DOHH2 (cell line): Measurements from ENCODE around the gene ZNF346.

Source experiments
- H3F3A ChIP-seq: fragments of 200-600 bp; sonication (generic), shearing (Covaris generic); 2 replicates; pipeline ENCODE4 v1.6.0; 2016; ENCODE audit warnings: antibody characterized with exemption, mild to moderate bottlenecking; ENCODE audit not compliant: control insufficient read depth, insufficient read depth
- H3K27ac ChIP-seq: fragments of 200-600 bp; sonication (generic); 2 replicates; pipeline ENCODE4 v1.5.1; 2014; ENCODE audit warnings: low read depth, mild to moderate bottlenecking, low read length, moderate library complexity
- H3K27me3 ChIP-seq: fragments of 200-600 bp; sonication (generic); 2 replicates; pipeline ENCODE4 v1.6.1; 2014; ENCODE audit warnings: mild to moderate bottlenecking, low read length, mixed read lengths; ENCODE audit not compliant: control insufficient read depth
- H3K36me3 ChIP-seq: fragments of 200-600 bp; sonication (generic); 2 replicates; pipeline ENCODE4 v1.6.1; 2014; ENCODE audit warnings: mild to moderate bottlenecking, low read length, moderate library complexity, mixed read lengths; ENCODE audit not compliant: control insufficient read depth
- H3K4me1 ChIP-seq: fragments of 200-600 bp; sonication (generic); 2 replicates; pipeline ENCODE4 v1.6.1; 2014; ENCODE audit warnings: mild to moderate bottlenecking, low read length, mixed read lengths; ENCODE audit not compliant: control insufficient read depth
- H3K4me2 ChIP-seq: fragments of 200-600 bp; sonication (generic); 2 replicates; pipeline ENCODE4 v1.6.0; 2014; ENCODE audit warnings: mild to moderate bottlenecking, low read length, moderate library complexity
- H3K4me3 ChIP-seq: fragments of 200-600 bp; sonication (generic); 2 replicates; pipeline ENCODE4 v1.5.1; 2014; ENCODE audit warnings: mild to moderate bottlenecking, low read length, mixed read lengths
- H3K79me2 ChIP-seq: fragments of 200-600 bp; sonication (generic); 2 replicates; pipeline ENCODE4 v1.6.1; 2014; ENCODE audit warnings: mild to moderate bottlenecking, low read length, mixed read lengths; ENCODE audit not compliant: control insufficient read depth
- H3K9me2 ChIP-seq: fragments of 200-600 bp; sonication (generic); replicated peaks from 2 replicates; pipeline ENCODE4 v1.6.1; 2014; ENCODE audit warnings: mild to moderate bottlenecking, low read length, mixed read lengths; ENCODE audit not compliant: control insufficient read depth
- H3K9me3 ChIP-seq: fragments of 200-600 bp; sonication (generic); 2 replicates; pipeline ENCODE4 v1.6.1; 2014; ENCODE audit warnings: antibody characterized with exemption, low read length, mixed read lengths; ENCODE audit not compliant: control insufficient read depth, insufficient read depth
- H4K20me1 ChIP-seq: fragments of 200-600 bp; sonication (generic); 2 replicates; pipeline ENCODE4 v1.6.0; 2014; ENCODE audit warnings: low read depth, mild to moderate bottlenecking, antibody characterized with exemption, low read length, moderate library complexity; ENCODE audit not compliant: control insufficient read depth, insufficient read depth
- CTCF ChIP-seq: fragments of 200-600 bp; sonication (generic); IDR thresholded peaks from one replicate; pipeline ENCODE4 v1.5.1; 2014; ENCODE audit warnings: antibody characterized with exemption, mild to moderate bottlenecking, low read depth, low read length; ENCODE audit not compliant: poor library complexity, severe bottlenecking
- EZH2phosphoT487 ChIP-seq: fragments of 200-600 bp; sonication (generic); IDR thresholded peaks from 2 replicates; pipeline ENCODE4 v1.6.1; 2017; ENCODE audit warnings: borderline replicate concordance, mild to moderate bottlenecking, antibody characterized with exemption, low read length, moderate library complexity, mixed read lengths

The ZNF346 gene

DNA sequence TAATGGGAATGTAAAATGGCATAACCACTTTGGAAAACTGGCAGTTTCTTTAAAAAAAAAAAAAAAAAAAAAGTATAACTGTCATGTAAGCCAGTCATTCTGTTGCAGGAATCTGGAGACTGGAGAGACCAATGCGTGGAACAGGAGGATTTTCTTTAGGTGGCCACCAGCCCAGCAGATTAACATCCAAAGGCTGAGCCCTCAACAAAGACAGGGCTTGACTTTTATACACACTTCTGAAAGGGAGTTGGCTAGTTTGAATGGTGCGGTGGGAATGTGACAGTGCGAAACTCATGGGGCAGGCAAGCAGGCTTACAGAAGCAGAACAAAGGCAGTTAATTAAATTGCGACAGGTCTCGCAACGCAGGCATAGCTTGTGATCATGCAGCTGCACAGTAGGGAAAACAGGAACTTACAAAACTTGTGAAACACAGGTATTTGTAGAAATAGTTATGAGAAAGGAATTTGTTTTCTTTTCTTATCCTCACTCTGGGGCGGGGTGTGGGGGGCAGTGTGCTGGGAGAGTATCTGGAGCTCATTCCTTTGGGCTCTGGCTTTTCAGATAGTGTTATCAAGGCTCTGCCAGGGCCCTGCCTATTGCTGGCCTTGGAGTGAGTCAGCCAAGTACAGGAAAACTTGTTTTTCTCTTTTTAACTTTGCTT is 27.9 kb upstream of the ZNF346 start:
- TF ChIP-seq CTCF (no peak), EZH2phosphoT487 (no peak)
- no peaks in the 10 kb centered on the region for H3K9me3 ChIP-seq
- H3K27ac ChIP-seq = peak overlapping the region; percentile 87
- peaks cover 34% of the 10 kb centered on the region for H3K36me3 ChIP-seq
- H3K9me2 ChIP-seq = no peaks in the 10 kb centered on the region
- H3K4me3 ChIP-seq = peak overlapping the region; percentile 54
- H4K20me1 ChIP-seq = no peaks in the 10 kb centered on the region
- no peaks in the 10 kb centered on the region for H3K27me3 ChIP-seq
- peaks cover 97% of the 10 kb centered on the region for H3K4me1 ChIP-seq
- peak overlapping the region; percentile 70 for H3K4me2 ChIP-seq
- H3K79me2 ChIP-seq = peaks cover 99% of the 10 kb centered on the region
- peaks cover 56% of the 10 kb centered on the region for H3F3A ChIP-seq

DNA sequence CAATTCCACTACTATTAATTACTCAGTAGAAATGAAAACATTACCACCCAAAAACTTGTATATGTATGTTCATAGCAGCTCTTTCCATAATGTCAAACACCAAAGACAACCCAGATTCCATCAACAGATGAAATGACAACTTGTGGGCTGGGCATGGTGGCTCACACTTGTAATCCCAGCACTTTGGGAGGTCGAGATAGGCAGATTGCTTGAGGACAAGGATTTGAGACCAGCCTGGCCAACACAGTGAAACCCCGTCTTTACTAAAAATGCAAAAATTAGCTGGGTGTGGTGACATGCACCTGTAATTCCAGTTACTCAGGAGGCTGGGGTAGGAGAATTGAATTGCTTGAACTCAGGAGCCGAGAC is 27.4 kb upstream of the ZNF346 start:
- peaks cover 38% of the 10 kb centered on the region for H3K36me3 ChIP-seq
- peak overlapping the region; percentile 70 for H3K4me2 ChIP-seq
- H3K79me2 ChIP-seq = peaks cover 99% of the 10 kb centered on the region
- H3K4me3 ChIP-seq = peak overlapping the region; percentile 54
- no peaks in the 10 kb centered on the region for H4K20me1 ChIP-seq
- no peaks in the 10 kb centered on the region for H3K27me3 ChIP-seq
- H3K9me3 ChIP-seq = no peaks in the 10 kb centered on the region
- TF ChIP-seq CTCF (no peak), EZH2phosphoT487 (no peak)
- H3K27ac ChIP-seq = peak overlapping the region; percentile 87
- H3K9me2 ChIP-seq = no peaks in the 10 kb centered on the region
- peaks cover 97% of the 10 kb centered on the region for H3K4me1 ChIP-seq
- H3F3A ChIP-seq = peaks cover 53% of the 10 kb centered on the region

DNA sequence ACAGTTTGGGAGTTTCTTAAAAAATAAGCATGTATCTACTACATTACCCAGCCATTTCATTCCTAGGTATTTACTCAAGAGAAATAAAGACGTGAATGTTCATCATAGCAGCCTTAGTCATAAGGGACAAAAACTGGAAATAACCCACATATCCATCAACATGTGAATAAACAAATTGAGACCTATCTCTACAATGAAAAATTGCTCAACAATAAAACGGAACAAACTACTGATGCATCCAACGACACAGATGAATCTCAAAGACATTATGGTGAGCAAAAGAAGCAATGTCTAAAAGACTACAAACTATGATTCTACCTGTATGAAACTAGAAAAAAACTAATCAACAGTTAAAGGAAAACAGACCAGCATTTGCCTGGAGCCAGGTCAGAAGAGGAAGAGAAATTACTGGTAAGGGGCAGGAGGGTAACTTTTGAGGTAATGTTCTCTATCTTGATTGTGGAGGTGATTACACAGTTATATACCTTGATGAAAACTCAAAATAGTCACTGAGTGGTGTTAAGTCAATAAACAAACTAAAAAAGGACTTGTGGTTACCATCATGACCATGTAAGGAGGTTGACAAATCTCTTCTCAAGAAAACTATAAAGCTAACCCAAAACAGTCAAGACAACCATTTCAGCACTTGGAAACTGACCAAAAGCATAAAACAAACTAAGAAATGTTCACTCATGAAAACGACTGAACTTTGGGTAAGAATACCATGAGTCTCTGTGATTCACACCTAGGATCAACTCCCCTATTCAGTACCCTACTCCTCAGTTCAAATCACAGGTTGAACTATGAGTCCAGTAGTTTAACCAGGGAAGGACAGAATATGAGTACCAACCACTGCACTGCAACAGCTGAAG is 26.4 kb upstream of the ZNF346 start:
- Histone ChIP-seq H3K27me3 (no peaks in the 10 kb centered on the region), H3K79me2 (peaks cover 100% of the 10 kb centered on the region), H3F3A (peaks cover 49% of the 10 kb centered on the region), H3K36me3 (peaks cover 45% of the 10 kb centered on the region), H3K9me3 (no peaks in the 10 kb centered on the region), H4K20me1 (no peaks in the 10 kb centered on the region), H3K4me3 (peak overlapping the region; percentile 54), H3K4me2 (peak overlapping the region; percentile 70), H3K4me1 (peaks cover 98% of the 10 kb centered on the region), H3K9me2 (no peaks in the 10 kb centered on the region), H3K27ac (peak overlapping the region; percentile 87)
- TF ChIP-seq EZH2phosphoT487 (no peak), CTCF (no peak)
